ENCODE measurements around the gene SPARC. TPM values are rescaled to one million over a fixed set of nuclear protein-coding genes. Genes with fewer than 3 reads are reported as not detected.

Gene SPARC
- total RNA-seq, 1 experiment from 2014 or later = 320 TPM

GRCh38 chr5:151651997-151652645, 34.6 kb downstream of the SPARC start:
- DNase-seq = peak; percentile 84
- Histone ChIP-seq H3K27ac (ENCODE audit: insufficient read length, low read depth, low read length) (no peak overlapping the region), H2AK5ac (ENCODE audit: insufficient read length, low read length) (no peak overlapping the region), H3K79me2 (ENCODE audit: insufficient read depth, low read length) (no peaks in the 10 kb centered on the region), H3K27me3 (ENCODE audit: insufficient read depth, low read length) (no peaks in the 10 kb centered on the region), H2BK12ac (ENCODE audit: insufficient read length, low read depth, low read length) (no peak overlapping the region), H3K79me1 (ENCODE audit: insufficient read depth, low read depth, low read length, poor library complexity, severe bottlenecking) (no peaks in the 10 kb centered on the region), H2BK20ac (ENCODE audit: low read depth, low read length, poor library complexity, severe bottlenecking) (no peak overlapping the region), H4K5ac (ENCODE audit: insufficient read length, low read depth, low read length) (no peak overlapping the region), H4K8ac (replicated peaks; ENCODE audit: insufficient read length, low read depth, low read length) (no peak overlapping the region), H3T11ph (ENCODE audit: low read length) (no peak overlapping the region), H3K4me1 (ENCODE audit: insufficient read depth, low read length) (no peaks in the 10 kb centered on the region), H3K23me2 (ENCODE audit: insufficient read length, low read depth, low read length, poor library complexity, severe bottlenecking) (no peaks in the 10 kb centered on the region), H3K4me2 (ENCODE audit: insufficient read depth, insufficient read length, low read length) (no peak overlapping the region), H3K23ac (ENCODE audit: insufficient read length, low read depth, low read length) (no peak overlapping the region), H2AFZ (ENCODE audit: low read length) (no peak overlapping the region), H4K20me1 (ENCODE audit: control insufficient read depth, insufficient read depth, insufficient read length) (no peaks in the 10 kb centered on the region), H3K18ac (ENCODE audit: insufficient read length, low read depth, low read length) (no peak overlapping the region), H3K56ac (ENCODE audit: insufficient read length, low read depth, low read length) (no peak overlapping the region), H2BK5ac (ENCODE audit: insufficient read length, low read length) (no peak overlapping the region), H3K4ac (ENCODE audit: low read depth, low read length) (no peak overlapping the region), H4K91ac (ENCODE audit: insufficient read length, low read depth, low read length) (no peak overlapping the region), H2BK120ac (ENCODE audit: low read depth, low read length, poor library complexity, severe bottlenecking) (no peak overlapping the region), H3K9me3 (ENCODE audit: control insufficient read depth, low read depth, low read length) (no peaks in the 10 kb centered on the region), H3K14ac (ENCODE audit: insufficient read depth, low read length) (no peak overlapping the region), H3K9ac (ENCODE audit: extremely low read depth, insufficient read length, low read length) (no peak overlapping the region), H2BK15ac (ENCODE audit: low read depth, low read length) (no peak overlapping the region)
- Mint-ChIP-seq H3K36me3 (ENCODE audit: insufficient read depth in 1 of 3, low read depth in 3 of 3) (no peaks in the 10 kb centered on the region), H3K9me3 (no peaks in the 10 kb centered on the region), H3K4me3 (no peak overlapping the region), H3K27me3 (ENCODE audit: low read depth) (no peaks in the 10 kb centered on the region), H3K4me1 (peaks cover 10 to 16% of the 10 kb centered on the region in 2 experiments), H3K27ac (no peak overlapping the region)
- peak; percentile 92 for TF ChIP-seq CTCF (conservative IDR thresholded peaks at IDR 0.05)
- no CpG with 5 or more reads among the region's 6 CpGs for WGBS (ENCODE audit: extremely low coverage, insufficient read length, low lambda C conversion rate)

Measured in H9 (cell line).